PC-9 (cell line): ENCODE data around the gene SETBP1. TPM values are rescaled to one million over a fixed set of nuclear protein-coding genes. Genes with fewer than 3 reads are reported as not detected.

Source experiments
- BruUV-seq: library from RNA; stranded (reverse); fragments of 400-500 nt; replicated peaks from 2 replicates; lab custom pipeline; 2021; lab: Mats Ljungman, UMichigan
- CTCF ChIA-PET: fragments of 300-600 bp; sonication (Branson Sonifier 250); formaldehyde crosslinking; loops from one replicate; lab custom pipeline; 2022; ENCODE audit warnings: antibody characterized with exemption; lab: Charles Lee
- POLR2A ChIA-PET: fragments of 300-600 bp; sonication (Branson Sonifier 250); formaldehyde crosslinking; loops from one replicate; lab custom pipeline; 2022; ENCODE audit warnings: antibody characterized with exemption; ENCODE audit not compliant: unreplicated experiment; lab: Charles Lee
- DNase-seq, 2 experiments: peaks; one replicate each; pipeline versions ENCODE4 v3.0.0 to v3.0.0-alpha.2; 2015 to 2022; ENCODE audit warnings: mixed read lengths in 1 of 2
- H2AFZ ChIP-seq: fragments of 200-600 bp; sonication (generic); 2 replicates; pipeline ENCODE4 v1.8.1; 2017; ENCODE audit warnings: antibody characterized with exemption
- H3F3A ChIP-seq: fragments of 200-600 bp; sonication (generic); 2 replicates; pipeline ENCODE4 v1.8.1; 2017; ENCODE audit warnings: antibody characterized with exemption, mild to moderate bottlenecking, low read depth; ENCODE audit not compliant: insufficient read depth
- H3K27ac ChIP-seq: fragments of 200-600 bp; sonication (generic); 2 replicates; pipeline ENCODE4 v1.6.1; 2016; ENCODE audit warnings: mixed run types
- H3K27me3 ChIP-seq: fragments of 200-600 bp; sonication (generic); 2 replicates; pipeline ENCODE4 v1.6.1; 2016; ENCODE audit warnings: low read depth, mixed run types; ENCODE audit not compliant: insufficient read depth
- H3K36me3 ChIP-seq: fragments of 200-600 bp; sonication (generic); 2 replicates; pipeline ENCODE4 v1.6.1; 2016; ENCODE audit warnings: low read depth, mixed run types
- H3K4me1 ChIP-seq: fragments of 200-600 bp; sonication (generic); replicated peaks from 2 replicates; pipeline ENCODE4 v1.6.1; 2016; ENCODE audit warnings: mixed run types; ENCODE audit not compliant: insufficient read depth
- H3K4me2 ChIP-seq: fragments of 200-600 bp; sonication (generic); 2 replicates; pipeline ENCODE4 v1.6.1; 2017; ENCODE audit warnings: mixed run types
- H3K4me3 ChIP-seq: fragments of 200-600 bp; sonication (generic); 2 replicates; pipeline ENCODE4 v1.6.1; 2016; ENCODE audit warnings: mixed run types
- H3K79me2 ChIP-seq: fragments of 200-600 bp; sonication (generic); 2 replicates; pipeline ENCODE4 v1.6.1; 2017; ENCODE audit warnings: low read depth, mixed run types
- H3K9me2 ChIP-seq: fragments of 200-600 bp; sonication (generic); 2 replicates; pipeline ENCODE4 v1.8.1; 2017; ENCODE audit warnings: mild to moderate bottlenecking; ENCODE audit not compliant: insufficient read depth
- H3K9me3 ChIP-seq: fragments of 200-600 bp; sonication (generic); 2 replicates; pipeline ENCODE4 v1.8.1; 2016; ENCODE audit warnings: low read depth; ENCODE audit not compliant: insufficient read depth
- H4K20me1 ChIP-seq: fragments of 200-600 bp; sonication (generic); 2 replicates; pipeline ENCODE4 v1.8.1; 2017; ENCODE audit not compliant: insufficient read depth
- CTCF ChIP-seq: fragments of 200-600 bp; sonication (generic); conservative IDR thresholded peaks from 2 replicates; pipeline ENCODE4 v1.6.1; 2017; ENCODE audit warnings: mixed run types, antibody characterized with exemption, mild to moderate bottlenecking, moderate library complexity
- EZH2 ChIP-seq: fragments of 200-600 bp; sonication (generic); IDR thresholded peaks from 2 replicates; pipeline ENCODE4 v1.8.0; 2017; ENCODE audit warnings: antibody characterized with exemption, low read depth
- intact Hi-C: fragments of 100-400 bp; cut with micrococcal nuclease; formaldehyde crosslinking; loops from one replicate; pipeline ENCODE4 v1.10.0; 2022; ENCODE audit not compliant: unreplicated experiment
- total RNA-seq: library from RNA; stranded (reverse); gene quantifications from 2 replicates; pipeline ENCODE4 v1.2.3, GENCODE V29; 2021

Gene SETBP1
- total RNA-seq, 1 experiment from 2014 or later = 9.0 TPM

- BruUV-seq = no TSS peak
- Histone ChIP-seq H3F3A (no peaks in the 10 kb centered on the region), H3K27me3 (no peaks in the 10 kb centered on the region), H3K4me2 (no peak overlapping the region), H3K4me3 (no peak overlapping the region), H3K79me2 (no peaks in the 10 kb centered on the region), H3K9me3 (no peaks in the 10 kb centered on the region), H2AFZ (no peak overlapping the region), H3K36me3 (no peaks in the 10 kb centered on the region), H4K20me1 (no peaks in the 10 kb centered on the region), H3K9me2 (no peaks in the 10 kb centered on the region), H3K4me1 (peaks cover 19% of the 10 kb centered on the region), H3K27ac (no peak overlapping the region)
- DNase-seq = no peak
- intact Hi-C loops = no loop called here
- CTCF ChIA-PET = no interaction called here
- POLR2A ChIA-PET = no interaction called here
- TF ChIP-seq CTCF (no peak), EZH2 (no peak)
Measured at GRCh38 chr18:44857744-44858491, 177.2 kb downstream of the SETBP1 start.

- Histone ChIP-seq H3K79me2 (no peaks in the 10 kb centered on the region), H3F3A (no peaks in the 10 kb centered on the region), H3K4me2 (no peak overlapping the region), H3K4me1 (peaks cover 19% of the 10 kb centered on the region), H3K27ac (no peak overlapping the region), H4K20me1 (no peaks in the 10 kb centered on the region), H2AFZ (no peak overlapping the region), H3K36me3 (no peaks in the 10 kb centered on the region), H3K27me3 (no peaks in the 10 kb centered on the region), H3K9me2 (no peaks in the 10 kb centered on the region), H3K9me3 (no peaks in the 10 kb centered on the region), H3K4me3 (no peak overlapping the region)
- BruUV-seq = no TSS peak
- CTCF ChIA-PET = no interaction called here
- DNase-seq = peak; percentile 11 to 42
- intact Hi-C loops = no loop called here
- POLR2A ChIA-PET = no interaction called here
- TF ChIP-seq EZH2 (no peak), CTCF (no peak)
Measured at GRCh38 chr18:44859263-44859662, 178.6 kb downstream of the SETBP1 start.

- no peak overlapping the region for H3K27ac ChIP-seq
- H3K4me3 ChIP-seq = no peak overlapping the region
- BruUV-seq = no TSS peak
- no peaks in the 10 kb centered on the region for H3K9me3 ChIP-seq
- H4K20me1 ChIP-seq = no peaks in the 10 kb centered on the region
- no peak overlapping the region for H2AFZ ChIP-seq
- no peak for DNase-seq
- no peak for TF ChIP-seq EZH2
- TF ChIP-seq CTCF = no peak
- POLR2A ChIA-PET = no interaction called here
- H3F3A ChIP-seq = no peaks in the 10 kb centered on the region
- peaks cover 19% of the 10 kb centered on the region for H3K4me1 ChIP-seq
- H3K79me2 ChIP-seq = no peaks in the 10 kb centered on the region
- no peaks in the 10 kb centered on the region for H3K27me3 ChIP-seq
- no peaks in the 10 kb centered on the region for H3K9me2 ChIP-seq
- H3K4me2 ChIP-seq = no peak overlapping the region
- no peaks in the 10 kb centered on the region for H3K36me3 ChIP-seq
- CTCF ChIA-PET = no interaction called here
- intact Hi-C loops = no loop called here
Measured at GRCh38 chr18:44859751-44860439, 179.2 kb downstream of the SETBP1 start.
